Endodermal cell (in vitro differentiated cells): ENCODE data around the gene NCR3LG1. TPM values are rescaled to one million over a fixed set of nuclear protein-coding genes. Genes with fewer than 3 reads are reported as not detected.

ENCODE experiments used
- DNase-seq: peaks from one replicate; pipeline ENCODE4 v3.0.0-alpha.2; 2017
- H3K27ac ChIP-seq: 2 replicates; pipeline ENCODE4 v1.5.1; 2013; ENCODE audit warnings: mild to moderate bottlenecking, low read depth, low read length, moderate library complexity
- H3K27me3 ChIP-seq: 2 replicates; pipeline ENCODE4 v1.6.1; 2013; ENCODE audit warnings: mild to moderate bottlenecking, low read length, moderate library complexity; ENCODE audit not compliant: insufficient read depth, control insufficient read depth, poor library complexity, severe bottlenecking
- H3K36me3 ChIP-seq: 2 replicates; pipeline ENCODE4 v1.7.0; 2013; ENCODE audit warnings: mild to moderate bottlenecking, low read length, moderate library complexity; ENCODE audit not compliant: control insufficient read depth, insufficient read depth
- H3K4me1 ChIP-seq: one replicate; pipeline ENCODE4 v1.7.0; 2013; ENCODE audit warnings: low read length; ENCODE audit not compliant: control insufficient read depth, insufficient read depth
- H3K4me3 ChIP-seq: 2 replicates; pipeline ENCODE4 v1.5.1; 2013; ENCODE audit warnings: mild to moderate bottlenecking, low read length, moderate library complexity
- H3K9ac ChIP-seq: 2 replicates; pipeline ENCODE4 v1.6.1; 2013; ENCODE audit warnings: mild to moderate bottlenecking, low read length, moderate library complexity; ENCODE audit not compliant: poor library complexity, severe bottlenecking; ENCODE audit errors: extremely low read depth
- H3K9me3 ChIP-seq: 2 replicates; pipeline ENCODE4 v1.6.1; 2013; ENCODE audit warnings: mild to moderate bottlenecking, low read length, moderate library complexity; ENCODE audit not compliant: control insufficient read depth
- H3K27ac Mint-ChIP-seq: 2 replicates; pipeline ENCODE4 v1.8.0; 2020; ENCODE audit warnings: mixed read lengths
- H3K27me3 Mint-ChIP-seq: 2 replicates; pipeline ENCODE4 v1.8.0; 2021; ENCODE audit warnings: mild to moderate bottlenecking, mixed read lengths; ENCODE audit not compliant: insufficient read depth
- H3K36me3 Mint-ChIP-seq: 2 replicates; pipeline ENCODE4 v1.8.0; 2020; ENCODE audit warnings: low read depth, mixed read lengths
- H3K4me1 Mint-ChIP-seq: 2 replicates; pipeline ENCODE4 v1.8.0; 2020; ENCODE audit warnings: mixed read lengths
- H3K4me3 Mint-ChIP-seq: 2 replicates; pipeline ENCODE4 v1.8.0; 2020; ENCODE audit warnings: mild to moderate bottlenecking, moderate library complexity, mixed read lengths
- H3K9me3 Mint-ChIP-seq: 2 replicates; pipeline ENCODE4 v1.8.0; 2020; ENCODE audit warnings: mild to moderate bottlenecking, mixed read lengths
- WGBS, 2 experiments: methylation state at CpG; one replicate each; pipeline versions ENCODE4 v1.1.5 to v1.1.7; 2013; ENCODE audit warnings: missing lambda C conversion rate in 2 of 2, mixed read lengths in 1 of 2; ENCODE audit not compliant: insufficient coverage in 1 of 2, insufficient read length in 1 of 2; 5-methylcytosine and 5-hydroxymethylcytosine counted together
- total RNA-seq, 2 donors: library from RNA; stranded (reverse); fragmentation: NEBNext Ultra II Directional in 1 of 2; extraction: Animal tissue kit (Norgen Biotek cat#: 25700) in 1 of 2; gene quantifications; 2 replicates in 1 of 2; 3 replicates in 1 of 2; pipeline ENCODE4 v1.2.1, GENCODE V29; 2021
- TF ChIP-seq, protein P1 (sequence below): fragments of 200-600 bp; sonication (generic); conservative IDR thresholded peaks from 2 replicates; pipeline ENCODE4 v1.5.0; 2021; ENCODE audit warnings: antibody characterized with exemption, mild to moderate bottlenecking

NCR3LG1 gene
- total RNA-seq, 2 donors from 2014 or later: 0.31 to 0.62 TPM

DNA sequence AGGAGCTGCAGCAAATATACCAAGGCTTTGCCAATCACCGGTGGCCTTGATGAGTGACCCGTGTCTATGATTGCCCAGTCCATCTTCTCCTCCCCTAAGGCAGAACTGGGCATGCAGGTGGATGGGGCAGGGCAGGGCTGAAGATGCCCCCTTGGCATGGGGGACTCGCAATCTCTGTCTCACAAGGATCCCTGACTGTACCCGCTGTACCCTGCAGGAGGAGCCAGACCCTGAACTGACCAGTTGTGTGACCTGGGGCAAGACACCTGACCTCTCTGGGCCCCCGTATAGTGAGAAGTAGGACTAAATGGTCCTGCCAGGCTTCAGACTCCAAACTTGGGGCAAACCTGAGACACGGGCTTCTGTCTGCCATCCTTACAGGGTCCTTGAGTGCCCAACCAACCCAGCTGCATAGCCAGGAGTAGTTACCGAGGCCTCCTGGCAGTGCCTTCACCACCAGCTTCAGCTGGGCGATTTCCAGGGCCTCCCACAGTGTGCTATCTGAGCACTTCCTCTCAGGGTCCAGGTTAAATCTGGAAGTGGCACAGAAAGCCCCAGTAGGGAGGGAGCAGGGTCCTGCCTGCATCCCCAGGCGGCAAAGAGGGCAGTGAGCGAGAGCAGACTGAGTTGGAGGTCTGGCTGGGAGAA lies 43.3 kb downstream of the NCR3LG1 start:
- WGBS, 2 experiments: 91 to 95% methylated on average over 6 to 10 of the region's 10 CpGs
- H3K27ac Mint-ChIP-seq: no peak overlapping the region
- no peak overlapping the region for H3K27ac ChIP-seq
- H3K27me3 ChIP-seq: peaks cover 21% of the 10 kb centered on the region
- DNase-seq: no peak
- H3K9me3 Mint-ChIP-seq: no peaks in the 10 kb centered on the region
- no peaks in the 10 kb centered on the region for H3K36me3 ChIP-seq
- no peak overlapping the region for H3K4me3 Mint-ChIP-seq
- TF ChIP-seq, protein P1, sequence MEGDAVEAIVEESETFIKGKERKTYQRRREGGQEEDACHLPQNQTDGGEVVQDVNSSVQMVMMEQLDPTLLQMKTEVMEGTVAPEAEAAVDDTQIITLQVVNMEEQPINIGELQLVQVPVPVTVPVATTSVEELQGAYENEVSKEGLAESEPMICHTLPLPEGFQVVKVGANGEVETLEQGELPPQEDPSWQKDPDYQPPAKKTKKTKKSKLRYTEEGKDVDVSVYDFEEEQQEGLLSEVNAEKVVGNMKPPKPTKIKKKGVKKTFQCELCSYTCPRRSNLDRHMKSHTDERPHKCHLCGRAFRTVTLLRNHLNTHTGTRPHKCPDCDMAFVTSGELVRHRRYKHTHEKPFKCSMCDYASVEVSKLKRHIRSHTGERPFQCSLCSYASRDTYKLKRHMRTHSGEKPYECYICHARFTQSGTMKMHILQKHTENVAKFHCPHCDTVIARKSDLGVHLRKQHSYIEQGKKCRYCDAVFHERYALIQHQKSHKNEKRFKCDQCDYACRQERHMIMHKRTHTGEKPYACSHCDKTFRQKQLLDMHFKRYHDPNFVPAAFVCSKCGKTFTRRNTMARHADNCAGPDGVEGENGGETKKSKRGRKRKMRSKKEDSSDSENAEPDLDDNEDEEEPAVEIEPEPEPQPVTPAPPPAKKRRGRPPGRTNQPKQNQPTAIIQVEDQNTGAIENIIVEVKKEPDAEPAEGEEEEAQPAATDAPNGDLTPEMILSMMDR: peak; percentile 48
- no peaks in the 10 kb centered on the region for H3K4me1 ChIP-seq
- no peaks in the 10 kb centered on the region for H3K4me1 Mint-ChIP-seq
- H3K9ac ChIP-seq: no peak overlapping the region
- no peaks in the 10 kb centered on the region for H3K9me3 ChIP-seq
- H3K27me3 Mint-ChIP-seq: peaks cover 36% of the 10 kb centered on the region
- H3K4me3 ChIP-seq: no peak overlapping the region
- H3K36me3 Mint-ChIP-seq: no peaks in the 10 kb centered on the region

DNA sequence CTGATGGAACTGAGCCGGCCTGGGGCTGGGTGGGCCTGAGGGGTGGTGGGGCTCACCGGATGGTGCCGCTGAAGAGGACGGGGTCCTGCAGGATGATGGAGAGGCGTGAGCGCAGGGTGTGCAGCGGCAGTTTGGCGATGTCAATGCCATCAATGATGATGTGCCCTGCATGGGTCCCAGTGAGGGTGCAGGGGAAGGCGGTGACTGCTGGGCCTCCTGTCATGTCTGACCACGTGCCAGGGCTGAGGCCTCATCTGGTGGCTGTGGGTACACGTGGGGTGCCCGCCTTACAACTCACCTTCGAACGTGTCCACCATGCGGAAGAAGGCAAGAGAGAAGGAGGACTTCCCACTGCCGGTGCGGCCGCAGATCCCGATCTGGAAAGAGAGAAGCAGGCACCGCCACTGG lies 44.0 kb downstream of the NCR3LG1 start:
- Mint-ChIP-seq H3K27me3 (peaks cover 32% of the 10 kb centered on the region), H3K36me3 (no peaks in the 10 kb centered on the region), H3K4me3 (no peak overlapping the region), H3K4me1 (no peaks in the 10 kb centered on the region), H3K27ac (no peak overlapping the region), H3K9me3 (no peaks in the 10 kb centered on the region)
- Histone ChIP-seq H3K4me1 (no peaks in the 10 kb centered on the region), H3K36me3 (no peaks in the 10 kb centered on the region), H3K9me3 (no peaks in the 10 kb centered on the region), H3K4me3 (no peak overlapping the region), H3K9ac (no peak overlapping the region), H3K27me3 (peaks cover 16% of the 10 kb centered on the region), H3K27ac (no peak overlapping the region)
- TF ChIP-seq, protein P1: no peak
- no peak for DNase-seq
- 90 to 91% methylated on average over 14 to 20 of the region's 20 CpGs for WGBS, 2 experiments

DNA sequence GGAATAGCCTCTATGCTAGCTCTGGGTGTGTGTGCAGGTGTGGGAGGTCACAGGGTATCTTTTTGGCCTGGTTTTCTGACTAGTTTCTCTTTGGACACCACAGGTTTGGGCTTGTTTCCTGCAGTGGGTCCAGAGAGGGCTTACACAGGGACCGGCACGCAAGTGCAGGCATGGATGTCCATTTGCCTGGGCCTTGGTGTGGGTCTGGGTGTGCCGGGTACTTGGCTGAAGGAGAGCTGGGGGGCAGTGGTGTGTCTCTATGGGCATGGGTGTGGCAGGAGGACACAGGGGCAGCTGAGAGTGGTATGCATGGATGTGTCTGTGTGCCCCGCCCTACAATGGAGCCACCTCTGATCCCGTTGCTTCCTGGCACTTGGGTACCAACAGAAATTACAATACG lies 44.4 kb downstream of the NCR3LG1 start:
- no peaks in the 10 kb centered on the region for H3K4me1 ChIP-seq
- Mint-ChIP-seq H3K27ac (no peak overlapping the region), H3K27me3 (peaks cover 29% of the 10 kb centered on the region), H3K36me3 (no peaks in the 10 kb centered on the region), H3K9me3 (no peaks in the 10 kb centered on the region), H3K4me1 (peaks cover under 1% of the 10 kb centered on the region), H3K4me3 (no peak overlapping the region)
- 94 to 98% methylated on average over 5 to 6 of the region's 6 CpGs for WGBS, 2 experiments
- TF ChIP-seq, protein P1: no peak
- H3K27ac ChIP-seq: no peak overlapping the region
- H3K9ac ChIP-seq: no peak overlapping the region
- H3K9me3 ChIP-seq: no peaks in the 10 kb centered on the region
- no peaks in the 10 kb centered on the region for H3K36me3 ChIP-seq
- H3K4me3 ChIP-seq: no peak overlapping the region
- DNase-seq: no peak
- peaks cover 12% of the 10 kb centered on the region for H3K27me3 ChIP-seq
